Central memory CD8-positive, alpha-beta T cell (primary cell): Measurements from ENCODE around the gene CDK5RAP2.
A peak's percentile ranks its signal among the peaks of the same experiment; 100 is the strongest.
"Not testable (repeated sequence)": the region's sequence is repeated elsewhere in the genome, so short reads cannot be mapped to it uniquely, and the experiment has no call there.

ENCODE experiments used
- ATAC-seq: fragments of 150-1000 bp; cut with Tn5 transposase; replicated peaks from 2 replicates; pipeline ENCODE4 v1.10.0; 2022; ENCODE audit warnings: mild to moderate bottlenecking, moderate FRiP score, moderate number of reproducible peaks; ENCODE audit not compliant: poor library complexity, severe bottlenecking; ENCODE audit errors: extremely low read depth
- DNase-seq, 2 donors: peaks; one replicate each; pipeline ENCODE4 v3.0.0; 2021; ENCODE audit warnings: low spot score in 2 of 2
- H3K27ac Mint-ChIP-seq: one replicate; pipeline ENCODE4 v1.8.0; 2022; ENCODE audit warnings: low read depth, mild to moderate bottlenecking, moderate library complexity, mixed read lengths
- H3K27me3 Mint-ChIP-seq: one replicate; pipeline ENCODE4 v1.8.0; 2022; ENCODE audit warnings: mixed read lengths
- H3K36me3 Mint-ChIP-seq: one replicate; pipeline ENCODE4 v1.8.0; 2022; ENCODE audit warnings: mild to moderate bottlenecking, moderate library complexity, mixed read lengths; ENCODE audit not compliant: insufficient read depth
- H3K4me1 Mint-ChIP-seq: one replicate; pipeline ENCODE4 v1.8.0; 2022; ENCODE audit warnings: mixed read lengths
- H3K4me3 Mint-ChIP-seq: one replicate; pipeline ENCODE4 v1.8.0; 2022; ENCODE audit warnings: mild to moderate bottlenecking, moderate library complexity, mixed read lengths
- H3K9me3 Mint-ChIP-seq: one replicate; pipeline ENCODE4 v1.8.0; 2022; ENCODE audit warnings: mixed read lengths

Gene CDK5RAP2

DNA sequence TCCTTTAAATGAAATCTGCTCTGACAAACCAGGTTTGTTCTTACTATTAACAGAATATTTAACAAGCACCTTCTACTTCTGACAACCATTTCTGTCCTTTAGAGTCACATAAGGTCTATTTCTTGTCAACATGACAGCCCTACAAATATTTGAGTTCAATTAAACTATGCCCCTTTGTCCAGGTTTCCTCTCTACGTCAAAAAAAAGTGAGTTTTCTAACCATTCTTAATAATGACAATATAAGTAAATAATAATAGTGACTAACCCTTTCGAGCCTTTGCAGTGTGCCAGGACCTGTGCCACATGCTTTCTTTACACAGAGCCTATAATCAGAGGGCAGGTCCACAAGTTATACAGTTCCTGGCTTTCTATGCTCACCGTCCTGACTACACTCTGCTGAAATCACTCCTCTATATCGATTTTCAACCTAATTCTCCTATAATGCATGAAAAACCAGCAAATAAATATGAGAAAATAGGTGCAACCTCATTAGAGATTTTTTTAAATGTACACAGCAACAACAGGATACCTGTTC, 115.0 kb downstream of the CDK5RAP2 start:
- H3K27me3 Mint-ChIP-seq, result no peaks in the 10 kb centered on the region
- no peak overlapping the region for H3K27ac Mint-ChIP-seq
- DNase-seq, result no peak
- peaks cover 10% of the 10 kb centered on the region for H3K4me1 Mint-ChIP-seq
- no peak overlapping the region for H3K4me3 Mint-ChIP-seq
- no peaks in the 10 kb centered on the region for H3K9me3 Mint-ChIP-seq
- peaks cover 32% of the 10 kb centered on the region for H3K36me3 Mint-ChIP-seq
- ATAC-seq, result no peak

DNA sequence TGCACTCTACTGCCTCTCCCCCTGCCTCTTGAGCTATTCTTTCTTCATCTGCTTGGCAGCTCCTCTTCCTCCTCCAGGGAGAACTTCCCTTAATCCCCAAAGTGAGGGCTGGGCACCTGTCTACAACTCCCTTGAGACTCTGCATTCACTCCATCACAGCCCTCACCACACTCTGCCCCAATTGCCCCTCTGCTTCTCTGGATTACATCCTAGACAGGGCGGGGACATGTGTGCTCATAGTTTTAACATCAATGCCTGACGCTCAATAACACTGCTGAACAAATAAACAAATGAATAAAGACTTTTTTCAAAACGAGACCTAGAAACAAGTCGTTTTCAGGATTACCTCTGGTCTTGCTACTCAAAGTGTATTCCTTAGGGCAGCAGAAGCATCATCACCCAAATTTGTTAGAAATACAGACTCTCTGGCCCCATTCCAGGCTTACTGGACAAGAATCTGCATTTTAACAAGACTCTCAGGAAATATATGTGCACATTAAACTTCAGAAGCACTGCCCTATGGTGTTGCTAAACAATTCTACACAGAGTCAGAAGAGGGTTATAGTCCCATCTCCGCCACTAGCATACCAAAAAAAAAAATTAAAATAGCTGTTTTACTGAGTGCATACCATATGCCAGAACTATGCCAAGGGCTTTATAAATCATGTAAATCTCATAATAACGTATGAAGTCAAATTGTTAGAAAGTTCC, 115.6 kb downstream of the CDK5RAP2 start:
- peaks cover 33% of the 10 kb centered on the region for H3K36me3 Mint-ChIP-seq
- ATAC-seq, result no peak

DNA sequence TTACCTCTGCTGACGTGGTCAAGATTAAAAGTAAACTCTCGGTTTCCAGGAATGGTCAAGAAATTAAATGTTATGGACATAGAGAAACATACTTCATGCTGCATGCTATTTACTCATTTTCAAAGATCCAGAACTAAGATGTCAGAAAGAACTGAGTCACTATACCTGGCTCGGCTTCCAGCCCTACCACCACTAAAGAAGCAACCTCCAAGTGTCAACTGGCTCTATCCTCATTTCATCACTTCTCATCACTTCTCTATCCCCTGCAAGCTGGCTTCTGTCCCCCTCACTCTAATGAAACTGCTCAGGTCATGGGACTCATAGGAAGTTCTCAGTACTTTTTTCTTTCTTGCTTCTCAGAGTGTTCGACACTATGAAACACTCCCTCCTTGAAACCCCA, 116.2 kb downstream of the CDK5RAP2 start:
- H3K27me3 Mint-ChIP-seq, result no peaks in the 10 kb centered on the region
- no peak overlapping the region for H3K27ac Mint-ChIP-seq
- no peaks in the 10 kb centered on the region for H3K9me3 Mint-ChIP-seq
- no peak overlapping the region for H3K4me3 Mint-ChIP-seq
- peaks cover 30% of the 10 kb centered on the region for H3K36me3 Mint-ChIP-seq
- H3K4me1 Mint-ChIP-seq, result peaks cover 6% of the 10 kb centered on the region
- ATAC-seq (no peak), DNase-seq (no peak)

More for the DNA sequence above, 115.6 kb downstream of the CDK5RAP2 start:
- no peak for DNase-seq
- H3K4me3 Mint-ChIP-seq, result no peak overlapping the region
- H3K9me3 Mint-ChIP-seq, result no peaks in the 10 kb centered on the region
- peaks cover 10% of the 10 kb centered on the region for H3K4me1 Mint-ChIP-seq
- H3K27me3 Mint-ChIP-seq, result no peaks in the 10 kb centered on the region
- H3K27ac Mint-ChIP-seq, result no peak overlapping the region

DNA sequence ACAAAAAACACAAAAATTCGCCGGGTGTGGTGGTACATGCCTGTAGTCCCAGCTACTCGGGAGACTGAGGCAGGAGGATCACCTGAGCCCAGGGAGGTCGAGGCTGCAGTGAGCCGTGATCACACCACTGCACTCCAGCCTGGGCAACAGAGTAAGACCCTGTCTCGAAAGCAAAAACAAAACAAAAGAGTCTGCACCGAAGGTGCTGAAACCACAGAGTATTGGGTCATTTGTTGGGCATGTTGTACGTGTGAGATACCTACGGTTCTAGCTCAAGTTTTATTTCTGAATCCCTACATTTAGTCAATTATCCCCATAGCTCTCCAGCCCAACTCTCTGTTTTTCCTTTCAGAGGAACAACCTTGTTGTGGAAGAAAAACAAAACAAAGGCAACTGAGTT, 118.3 kb downstream of the CDK5RAP2 start:
- H3K9me3 Mint-ChIP-seq, ATAC-seq, H3K4me1 Mint-ChIP-seq, H3K27ac Mint-ChIP-seq, H3K27me3 Mint-ChIP-seq, DNase-seq, H3K4me3 Mint-ChIP-seq: not testable (repeated sequence)
- H3K36me3 Mint-ChIP-seq, result peaks cover 35% of the 10 kb centered on the region

DNA sequence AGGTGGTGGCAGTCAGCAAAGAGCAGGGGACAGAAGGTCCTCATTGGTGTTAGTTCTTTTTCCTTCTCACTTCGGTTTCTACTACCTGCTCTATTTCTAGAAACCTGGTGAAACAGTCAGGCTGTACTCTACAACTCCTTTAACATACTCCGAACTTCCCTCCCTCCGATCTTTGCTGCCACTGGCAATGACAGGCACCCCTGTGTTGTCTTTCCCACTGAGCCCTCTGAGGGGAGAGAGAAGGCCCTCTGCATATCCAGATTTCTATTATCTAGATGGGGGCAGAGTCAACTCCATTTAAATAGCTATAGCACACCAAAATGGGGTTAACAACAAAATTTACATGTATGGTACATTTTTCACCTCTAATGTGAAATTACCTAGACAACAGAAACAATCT, 123.7 kb downstream of the CDK5RAP2 start:
- Mint-ChIP-seq H3K9me3 (no peaks in the 10 kb centered on the region), H3K27me3 (no peaks in the 10 kb centered on the region), H3K36me3 (peaks cover 30% of the 10 kb centered on the region), H3K4me1 (peaks cover 10% of the 10 kb centered on the region), H3K4me3 (no peak overlapping the region), H3K27ac (no peak overlapping the region)
- DNase-seq, result no peak
- ATAC-seq, result no peak

DNA sequence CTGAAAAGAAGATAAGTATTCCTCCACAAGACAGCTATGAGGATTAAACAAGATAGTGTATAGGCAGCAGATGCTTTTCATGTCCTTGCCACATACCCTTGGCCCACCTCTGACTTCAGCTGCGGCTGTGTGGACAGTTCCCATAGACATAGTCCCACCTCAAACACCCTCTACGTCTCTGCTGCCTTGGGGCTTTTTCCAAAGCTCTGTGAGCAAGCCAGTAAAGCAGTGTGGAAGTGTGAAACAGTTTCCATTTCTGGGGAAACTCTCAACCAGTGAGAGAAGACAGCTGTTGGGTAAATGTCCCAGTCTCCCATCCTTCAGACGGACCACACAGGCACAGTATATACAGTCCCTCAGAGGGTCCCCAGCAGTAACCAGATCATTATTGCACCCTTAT, 125.5 kb downstream of the CDK5RAP2 start:
- Mint-ChIP-seq H3K9me3 (no peaks in the 10 kb centered on the region), H3K27me3 (no peaks in the 10 kb centered on the region)

DNA sequence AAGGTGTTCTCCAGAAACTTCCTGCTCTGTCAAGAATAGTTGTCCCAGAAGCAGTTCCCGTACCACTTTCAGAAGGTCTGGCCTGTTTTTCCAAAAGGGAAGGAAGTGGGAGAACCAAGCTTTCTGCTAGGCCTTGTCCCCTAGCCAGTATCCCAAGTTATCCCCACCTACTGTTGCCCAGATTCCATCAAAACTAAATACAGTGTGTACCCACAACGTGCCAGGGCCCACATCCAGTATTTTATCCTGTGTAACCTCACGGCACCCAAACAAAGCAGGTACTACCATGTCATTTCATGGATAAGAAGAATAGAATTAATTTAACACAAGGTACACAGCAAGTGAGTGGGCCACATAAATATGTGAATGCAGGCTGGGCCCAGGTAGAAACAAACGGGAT, 126.2 kb downstream of the CDK5RAP2 start:
- Mint-ChIP-seq H3K4me1 (peaks cover 13% of the 10 kb centered on the region), H3K27me3 (no peaks in the 10 kb centered on the region), H3K27ac (no peak overlapping the region), H3K4me3 (no peak overlapping the region), H3K9me3 (no peaks in the 10 kb centered on the region), H3K36me3 (peaks cover 30% of the 10 kb centered on the region)
- DNase-seq, result no peak
- no peak for ATAC-seq

More for the DNA sequence above, 125.5 kb downstream of the CDK5RAP2 start:
- H3K4me3 Mint-ChIP-seq, result no peak overlapping the region
- H3K36me3 Mint-ChIP-seq, result peaks cover 30% of the 10 kb centered on the region
- ATAC-seq, result no peak
- DNase-seq, result no peak
- no peak overlapping the region for H3K27ac Mint-ChIP-seq
- peaks cover 10% of the 10 kb centered on the region for H3K4me1 Mint-ChIP-seq

DNA sequence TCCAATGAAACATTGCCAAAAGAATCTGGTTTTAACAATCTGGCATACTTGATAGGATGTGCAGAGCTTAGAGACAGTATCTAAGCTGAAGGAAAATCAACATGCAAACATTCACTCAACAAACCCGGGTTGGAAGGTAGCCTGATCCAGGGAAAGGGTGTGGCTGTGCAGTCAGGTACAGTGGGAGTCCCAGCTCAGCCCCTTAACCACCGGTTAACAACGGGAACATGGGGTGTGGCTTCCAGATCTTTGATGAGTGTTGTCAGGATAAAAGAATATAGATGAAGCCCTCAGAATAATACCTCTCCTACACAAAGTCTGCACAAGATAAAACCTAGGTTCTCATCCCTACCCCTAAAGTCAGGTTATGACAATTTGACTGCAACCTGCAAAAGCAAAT, 127.3 kb downstream of the CDK5RAP2 start:
- peaks cover 32% of the 10 kb centered on the region for H3K36me3 Mint-ChIP-seq
- no peaks in the 10 kb centered on the region for H3K27me3 Mint-ChIP-seq
- H3K4me1 Mint-ChIP-seq, result peaks cover 22% of the 10 kb centered on the region
- no peak overlapping the region for H3K4me3 Mint-ChIP-seq
- H3K9me3 Mint-ChIP-seq, result no peaks in the 10 kb centered on the region
- no peak for ATAC-seq
- H3K27ac Mint-ChIP-seq, result no peak overlapping the region
- DNase-seq, result no peak

DNA sequence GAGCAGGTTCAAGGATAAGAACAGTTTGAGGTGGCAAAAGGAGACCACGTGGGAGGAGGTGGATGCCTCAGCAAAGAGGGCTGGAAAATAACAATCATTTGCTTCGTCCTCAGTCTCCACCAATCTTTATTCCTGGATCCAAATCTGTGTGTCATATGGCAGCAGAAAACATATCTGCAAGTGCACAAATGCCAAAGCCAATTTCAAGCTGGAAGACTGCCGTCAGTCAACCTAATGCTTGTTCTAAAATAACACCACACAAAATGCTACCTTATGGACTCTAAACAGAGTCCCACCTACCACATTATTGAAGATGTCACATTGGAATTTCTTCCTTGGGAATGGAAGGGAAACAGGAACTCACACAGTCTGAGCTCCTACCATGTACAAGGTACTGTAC, 129.1 kb downstream of the CDK5RAP2 start:
- Mint-ChIP-seq H3K36me3 (peaks cover 29% of the 10 kb centered on the region), H3K27ac (no peak overlapping the region), H3K9me3 (no peaks in the 10 kb centered on the region), H3K4me3 (no peak overlapping the region), H3K4me1 (peaks cover 30% of the 10 kb centered on the region), H3K27me3 (no peaks in the 10 kb centered on the region)
- ATAC-seq, result no peak
- DNase-seq, result no peak

DNA sequence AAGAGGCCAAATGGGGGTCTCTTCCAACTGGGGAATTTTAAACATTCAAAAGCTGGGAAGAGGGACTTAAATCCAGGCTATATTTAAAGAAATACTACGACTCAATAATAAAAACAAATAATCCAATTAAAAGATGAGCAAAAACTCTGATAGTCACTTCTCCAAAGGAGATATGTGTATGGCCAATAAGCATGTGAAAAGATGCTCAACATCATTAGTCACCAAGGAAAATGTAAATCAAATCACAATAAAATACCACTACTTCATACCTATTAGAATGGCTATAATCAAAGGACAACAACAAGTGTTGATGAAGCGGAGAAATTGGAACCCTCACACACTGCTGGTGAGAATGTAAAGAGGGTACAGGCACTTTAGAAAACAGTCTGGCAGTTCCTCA, 130.4 kb downstream of the CDK5RAP2 start:
- Mint-ChIP-seq H3K4me3 (no peak overlapping the region), H3K27me3 (no peaks in the 10 kb centered on the region), H3K4me1 (peaks cover 24% of the 10 kb centered on the region), H3K27ac (no peak overlapping the region), H3K9me3 (no peaks in the 10 kb centered on the region), H3K36me3 (peaks cover 26% of the 10 kb centered on the region)
- no peak for DNase-seq
- ATAC-seq, result no peak

DNA sequence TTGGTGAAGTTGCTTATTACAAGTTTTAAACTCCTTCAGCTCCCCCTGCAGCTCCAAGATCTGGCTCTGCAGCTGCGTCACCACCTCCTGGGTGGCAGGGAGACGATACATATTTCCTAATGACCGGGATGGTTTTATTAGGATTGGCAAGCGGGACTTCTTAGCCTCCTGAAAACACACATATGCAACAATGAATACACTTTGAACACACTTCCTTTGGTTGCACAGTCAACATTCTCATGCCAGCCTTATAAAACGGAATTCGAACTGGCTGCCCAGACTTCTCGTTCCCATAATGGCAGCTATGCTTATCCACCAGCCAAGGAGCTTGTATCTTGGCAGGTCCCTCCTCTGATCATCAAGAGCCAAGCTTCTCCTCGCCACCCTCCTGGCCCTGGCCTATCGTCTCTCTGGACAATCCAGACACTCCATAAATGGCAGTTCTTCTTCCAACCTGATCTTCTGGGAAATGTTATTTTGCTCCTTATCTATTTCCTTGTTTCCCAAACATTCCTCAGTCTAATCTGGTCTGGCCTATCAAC, 131.9 kb downstream of the CDK5RAP2 start:
- no peak overlapping the region for H3K27ac Mint-ChIP-seq
- DNase-seq (no peak), ATAC-seq (no peak)
- H3K36me3 Mint-ChIP-seq, result peaks cover 29% of the 10 kb centered on the region
- H3K4me3 Mint-ChIP-seq, result no peak overlapping the region
- H3K9me3 Mint-ChIP-seq, result no peaks in the 10 kb centered on the region
- peaks cover 22% of the 10 kb centered on the region for H3K4me1 Mint-ChIP-seq
- no peaks in the 10 kb centered on the region for H3K27me3 Mint-ChIP-seq

DNA sequence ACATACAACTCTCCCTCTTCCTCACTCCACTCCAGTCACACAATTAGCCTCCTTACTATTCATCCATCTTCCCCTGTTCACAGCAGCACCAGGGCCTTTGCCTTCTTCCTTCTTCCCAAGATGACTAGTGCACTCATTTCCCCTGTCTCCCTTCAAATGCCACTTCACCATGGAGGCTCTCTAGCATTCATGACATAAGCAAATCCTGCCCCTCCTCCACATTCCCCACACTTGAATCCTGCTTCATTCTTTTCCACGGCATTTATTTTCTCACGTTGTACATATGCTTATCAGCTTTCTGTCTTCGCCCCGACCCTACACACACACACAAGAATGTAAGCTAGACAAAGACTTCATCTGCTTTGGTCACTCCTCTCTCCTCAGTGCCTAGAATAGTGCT, 133.3 kb downstream of the CDK5RAP2 start:
- DNase-seq (no peak), ATAC-seq (no peak)
- Mint-ChIP-seq H3K27me3 (no peaks in the 10 kb centered on the region), H3K27ac (peak overlapping the region; percentile 12), H3K4me3 (no peak overlapping the region), H3K9me3 (no peaks in the 10 kb centered on the region), H3K4me1 (peaks cover 19% of the 10 kb centered on the region), H3K36me3 (peaks cover 27% of the 10 kb centered on the region)

DNA sequence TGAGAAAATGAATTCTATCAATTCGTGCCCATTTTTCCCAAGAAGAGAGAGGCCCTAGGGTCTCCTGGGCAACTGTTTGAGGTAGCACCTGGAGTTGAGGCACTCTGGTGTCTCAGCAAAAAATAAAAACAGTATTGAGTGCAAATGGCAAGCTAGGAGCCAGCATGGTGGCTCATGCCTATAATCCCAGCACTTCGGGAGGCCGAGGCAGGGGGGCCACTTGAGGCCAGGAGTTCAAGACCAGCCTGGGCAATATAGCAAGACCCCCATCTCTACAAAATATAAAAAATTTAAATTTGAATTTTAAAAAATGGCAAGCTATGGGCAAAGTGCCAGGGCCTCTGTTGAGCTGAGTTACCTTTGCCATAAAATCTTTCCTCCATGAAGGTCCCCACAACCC, 136.0 kb downstream of the CDK5RAP2 start:
- Mint-ChIP-seq H3K4me3 (no peak overlapping the region), H3K36me3 (peaks cover 35% of the 10 kb centered on the region), H3K27me3 (no peaks in the 10 kb centered on the region), H3K27ac (peak overlapping the region; percentile 22), H3K9me3 (no peaks in the 10 kb centered on the region), H3K4me1 (peaks cover 25% of the 10 kb centered on the region)
- no peak for ATAC-seq
- DNase-seq, result no peak
